Stimulated activated CD4-positive, alpha-beta T cell treated with anti-CD3 and anti-CD28 coated beads, TNF-alpha, amount 100 ng/mL, for 48 hours (primary cell): Measurements from ENCODE around the gene NTMT1.

Experiments used
- DNase-seq, 3 donors: peaks; one replicate each; pipeline ENCODE4 v3.0.0-alpha.2; 2020; ENCODE audit warnings: low read depth in 3 of 3

The NTMT1 gene

GRCh38 chr9:129597355-129598088 lies 28.4 kb upstream of the NTMT1 start:
- no peak for DNase-seq

GRCh38 chr9:129598089-129598596 lies 27.8 kb upstream of the NTMT1 start:
- DNase-seq, result no peak

- DNase-seq, result no peak
These were observed 24.8 kb upstream of the NTMT1 start for GRCh38 chr9:129601082-129601674.

- no peak for DNase-seq
These were observed 23.2 kb upstream of the NTMT1 start for GRCh38 chr9:129602598-129603415.

- no peak for DNase-seq
These were observed 21.8 kb upstream of the NTMT1 start for GRCh38 chr9:129604056-129604765.

- no peak for DNase-seq
These were observed 21.2 kb upstream of the NTMT1 start for GRCh38 chr9:129604766-129605163.

- DNase-seq, result no peak
These were observed 19.6 kb upstream of the NTMT1 start for GRCh38 chr9:129606161-129607026.

- no peak for DNase-seq
These were observed 19.0 kb upstream of the NTMT1 start for GRCh38 chr9:129607027-129607387.

- no peak for DNase-seq
These were observed 17.1 kb upstream of the NTMT1 start for GRCh38 chr9:129608561-129609481.

- DNase-seq, result no peak
These were observed 16.3 kb upstream of the NTMT1 start for GRCh38 chr9:129609486-129610212.

GRCh38 chr9:129610213-129610472 lies 15.8 kb upstream of the NTMT1 start:
- no peak for DNase-seq

- peak; percentile 50 to 69 (median 56) for DNase-seq
These were observed 15.3 kb upstream of the NTMT1 start for GRCh38 chr9:129610473-129611306.

GRCh38 chr9:129611307-129611800 lies 14.6 kb upstream of the NTMT1 start:
- no peak for DNase-seq

- DNase-seq, result no peak
These were observed 13.8 kb upstream of the NTMT1 start for GRCh38 chr9:129612123-129612522.

- no peak for DNase-seq
These were observed 13.0 kb upstream of the NTMT1 start for GRCh38 chr9:129612815-129613519.

GRCh38 chr9:129613520-129614175 lies 12.3 kb upstream of the NTMT1 start:
- no peak for DNase-seq

GRCh38 chr9:129614932-129615331 lies 11.0 kb upstream of the NTMT1 start:
- no peak for DNase-seq
